ENCODE data around the gene RASGEF1B.

The RASGEF1B gene

GRCh38 chr4:81465406-81466340 lies 6.0 kb downstream of the RASGEF1B start:
- DNase-seq = no peak

DNA sequence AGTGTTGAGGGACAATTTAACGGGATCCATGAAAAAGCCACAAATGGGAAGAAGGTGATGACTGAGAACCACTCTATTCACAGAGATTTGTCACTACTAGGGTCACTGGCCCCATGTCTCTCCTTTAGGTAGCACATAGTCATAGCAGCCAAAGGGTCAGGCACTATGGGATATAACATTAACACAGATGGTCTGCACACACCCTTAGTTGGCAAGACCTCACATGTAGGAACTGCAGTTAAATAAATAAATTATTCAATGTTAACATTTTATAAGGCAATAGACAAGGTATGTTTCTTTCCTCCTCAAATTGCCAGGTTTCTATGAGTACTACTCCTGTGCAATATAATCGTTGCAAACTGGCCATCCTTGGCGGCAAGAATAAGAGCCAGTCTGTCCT lies 10.9 kb downstream of the RASGEF1B start:
- no peak for DNase-seq

DNA sequence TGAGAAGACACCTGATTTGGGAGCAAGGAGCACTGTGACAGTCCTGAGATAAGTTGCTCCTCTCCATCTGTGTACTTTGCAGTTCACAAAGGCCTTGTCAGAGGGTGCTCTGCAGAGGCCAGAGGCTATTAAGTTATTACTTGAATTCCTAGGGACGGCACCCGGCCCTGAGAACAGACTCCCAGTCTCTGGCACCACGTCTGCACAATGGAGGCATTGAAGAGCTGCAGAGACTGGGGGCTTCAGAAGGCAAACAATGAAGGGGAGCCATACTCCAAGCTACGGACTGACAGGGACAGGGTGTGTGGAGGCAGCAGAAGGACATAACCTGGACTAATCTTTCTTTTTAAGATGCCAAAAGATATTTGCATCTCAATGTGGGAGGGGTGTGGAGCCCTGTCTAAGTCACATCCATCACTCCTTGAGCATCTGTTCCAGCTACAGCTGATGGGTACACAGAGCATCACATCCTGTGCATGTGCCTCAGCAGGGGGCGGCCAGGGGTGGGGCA lies 11.5 kb downstream of the RASGEF1B start:
- no peak for DNase-seq

GRCh38 chr4:81459228-81459627 lies 12.5 kb downstream of the RASGEF1B start:
- no peak for DNase-seq

DNA sequence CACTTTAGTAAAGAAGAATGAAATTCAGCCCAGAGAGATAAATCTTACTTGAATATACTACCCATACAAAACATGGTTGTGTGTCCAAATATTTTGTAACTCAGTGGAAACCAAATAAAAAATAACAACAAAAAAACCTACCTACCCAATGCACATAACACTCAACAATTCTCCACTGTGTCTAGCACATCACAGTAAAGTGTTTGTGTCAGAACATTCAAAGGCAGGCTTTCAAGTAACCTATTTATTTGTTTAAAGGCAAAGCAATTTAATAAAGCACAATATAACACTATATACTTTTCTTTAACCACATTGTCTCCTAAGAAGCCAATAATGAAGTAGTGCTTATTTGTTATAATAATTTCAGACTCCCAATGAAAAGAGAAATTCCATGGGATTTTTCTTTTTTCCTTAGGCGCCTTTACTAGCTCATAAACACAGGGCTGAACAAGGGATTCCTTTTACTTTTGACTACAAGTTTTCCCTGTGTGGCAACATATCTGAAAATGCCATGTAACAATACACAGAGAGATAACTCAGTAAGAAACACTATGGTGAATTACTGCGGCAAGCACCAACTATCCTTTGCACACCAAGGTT lies 13.7 kb downstream of the RASGEF1B start:
- DNase-seq = no peak

DNA sequence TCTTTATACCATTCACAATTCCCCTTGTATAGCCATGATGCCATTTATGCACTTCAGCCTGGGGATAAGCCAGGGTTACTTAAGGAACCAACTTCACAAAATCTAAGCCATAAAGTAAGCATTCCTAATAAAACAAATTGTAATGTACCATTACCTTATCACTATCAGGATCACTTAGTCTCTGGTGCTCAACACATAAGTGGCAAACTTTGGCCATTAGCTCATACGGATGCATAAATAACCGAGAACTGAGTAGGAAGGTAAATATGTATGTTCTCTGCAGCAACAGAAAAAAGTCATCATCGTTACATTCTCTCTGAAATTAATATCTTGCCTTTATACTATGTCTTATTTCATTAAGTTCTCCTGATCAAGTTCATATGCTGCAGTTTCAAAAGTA lies 14.4 kb downstream of the RASGEF1B start:
- no peak for DNase-seq

GRCh38 chr4:81455897-81456296 lies 15.8 kb downstream of the RASGEF1B start:
- no peak for DNase-seq

DNA sequence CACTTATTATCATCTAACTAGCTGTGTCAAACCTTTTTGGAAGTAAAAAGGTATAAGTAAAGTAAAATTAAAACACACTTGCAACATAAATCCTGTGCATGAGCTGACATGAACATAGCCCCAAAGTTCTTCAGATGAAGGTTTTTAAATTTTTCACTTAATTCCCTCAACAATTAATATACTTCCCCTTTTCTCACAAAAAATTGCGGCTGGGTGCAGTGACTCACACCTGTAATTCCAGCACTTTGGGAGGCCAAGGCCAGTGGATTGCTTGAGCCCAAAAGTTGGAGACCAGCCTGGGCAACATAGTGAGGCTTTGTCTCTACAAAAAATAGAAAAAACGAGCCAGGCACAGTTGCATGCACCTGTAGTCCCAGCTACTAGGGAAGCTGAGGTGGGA lies 16.8 kb downstream of the RASGEF1B start:
- no peak for DNase-seq

DNA sequence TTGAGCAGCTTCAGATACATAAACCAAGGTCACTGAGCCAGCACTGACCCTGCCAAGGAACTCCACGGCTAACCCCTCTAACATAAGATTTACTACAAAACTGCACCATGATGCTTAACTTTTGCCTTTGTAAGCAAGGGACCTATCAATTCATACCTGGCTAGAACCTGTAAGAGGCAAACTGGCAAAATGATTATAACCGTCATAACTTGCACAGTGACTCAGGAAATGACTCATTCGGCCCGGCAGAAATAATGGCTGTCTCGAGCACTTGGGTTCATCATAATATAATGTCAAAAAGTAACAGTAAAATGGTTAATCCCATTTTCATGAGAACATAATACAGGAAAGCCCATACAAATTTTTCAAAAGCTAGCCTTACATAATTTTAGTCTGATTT lies 17.2 kb downstream of the RASGEF1B start:
- DNase-seq = peak; percentile 28 to 48

GRCh38 chr4:81453024-81453423 lies 18.7 kb downstream of the RASGEF1B start:
- DNase-seq = no peak

GRCh38 chr4:81452452-81453006 lies 19.2 kb downstream of the RASGEF1B start:
- DNase-seq = no peak

DNA sequence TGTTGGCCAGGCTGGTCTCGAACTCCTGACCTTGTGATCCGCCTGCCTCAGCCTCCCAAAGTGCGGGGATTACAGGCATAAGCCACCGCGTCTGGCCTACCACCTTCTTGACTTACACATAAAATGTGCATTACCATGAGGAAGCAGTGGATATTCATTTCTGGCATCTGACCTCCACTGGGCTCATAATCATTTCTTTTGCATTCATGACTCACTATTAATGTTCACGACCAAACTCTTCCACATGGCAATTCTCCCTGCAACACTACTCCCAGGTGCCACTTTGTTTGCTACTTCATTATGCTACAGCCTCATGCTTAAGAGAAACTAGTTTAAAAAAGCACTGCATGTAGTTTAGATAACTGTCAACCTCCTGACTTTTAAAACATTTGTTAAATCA lies 22.7 kb downstream of the RASGEF1B start:
- DNase-seq = no peak

GRCh38 chr4:81447566-81448229 lies 24.0 kb downstream of the RASGEF1B start:
- no peak for DNase-seq

DNA sequence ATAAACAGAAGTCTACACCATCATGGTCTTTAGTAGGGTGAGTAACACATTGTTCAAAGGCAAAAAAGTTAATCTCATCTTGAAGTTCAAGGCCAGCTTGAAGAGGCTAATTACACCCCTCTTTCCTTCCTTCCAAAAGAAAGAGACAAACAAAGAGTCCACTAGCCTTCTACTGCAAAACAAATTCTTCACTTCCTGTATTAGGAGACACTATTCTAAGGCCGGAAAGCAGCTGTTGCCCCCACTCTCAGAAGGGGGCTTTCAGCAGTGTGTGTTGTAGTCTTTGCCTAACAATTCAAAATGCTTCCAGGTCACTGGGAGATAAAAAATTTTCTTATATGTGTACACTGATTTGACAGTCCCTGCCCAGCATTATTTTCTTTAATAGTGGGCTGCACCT lies 25.1 kb downstream of the RASGEF1B start:
- no peak for DNase-seq

GRCh38 chr4:81445196-81445595 lies 26.5 kb downstream of the RASGEF1B start:
- DNase-seq = no peak

GRCh38 chr4:81442484-81443085 lies 29.1 kb downstream of the RASGEF1B start:
- no peak for DNase-seq

DNA sequence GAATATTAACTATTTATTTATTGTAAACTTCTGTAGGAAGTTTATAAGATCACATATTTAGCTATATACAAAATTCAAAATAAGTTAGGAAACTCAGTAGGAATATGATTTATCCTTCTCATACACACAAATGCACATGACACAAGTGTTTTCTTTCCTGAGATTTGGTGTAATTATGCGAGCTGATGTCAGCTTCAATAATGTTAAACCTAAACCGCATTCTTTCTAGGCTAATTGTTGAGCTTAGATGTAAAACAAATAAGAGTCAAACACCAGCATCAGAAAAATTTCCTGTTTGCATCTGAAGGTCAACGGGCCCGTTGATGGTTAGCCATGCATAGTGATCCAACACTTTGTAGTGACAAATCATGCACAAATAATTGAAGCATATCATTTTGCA lies 30.8 kb downstream of the RASGEF1B start:
- no peak for DNase-seq

DNA sequence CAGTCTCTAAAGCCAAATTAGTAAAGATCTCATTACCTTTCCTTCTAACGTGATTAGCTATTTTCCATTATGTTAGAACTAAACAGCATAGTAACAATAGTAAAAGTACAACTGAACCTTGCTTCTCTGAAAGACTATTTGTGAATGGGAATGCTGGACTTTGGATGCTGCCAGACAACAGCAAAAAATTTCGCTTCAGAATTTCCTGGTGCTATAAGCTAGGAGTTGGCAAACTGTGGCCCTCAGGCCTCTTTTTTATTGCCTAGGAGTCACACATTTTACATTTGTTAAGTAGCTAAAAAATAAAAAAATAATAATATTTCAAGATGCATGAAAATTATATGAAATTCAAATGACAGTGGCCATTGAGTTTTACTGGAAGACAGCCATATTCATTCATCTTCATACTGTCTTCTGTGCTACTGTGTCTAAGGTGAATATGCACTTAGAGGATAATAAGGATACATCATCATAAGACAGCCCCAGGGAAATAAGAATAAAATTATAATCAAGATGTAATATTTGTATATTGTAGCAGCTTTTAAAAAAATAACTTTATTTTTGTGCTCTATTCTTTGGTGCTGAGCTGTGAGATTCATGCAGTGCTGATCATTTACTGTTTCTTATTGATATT lies 34.6 kb downstream of the RASGEF1B start:
- no peak for DNase-seq

DNA sequence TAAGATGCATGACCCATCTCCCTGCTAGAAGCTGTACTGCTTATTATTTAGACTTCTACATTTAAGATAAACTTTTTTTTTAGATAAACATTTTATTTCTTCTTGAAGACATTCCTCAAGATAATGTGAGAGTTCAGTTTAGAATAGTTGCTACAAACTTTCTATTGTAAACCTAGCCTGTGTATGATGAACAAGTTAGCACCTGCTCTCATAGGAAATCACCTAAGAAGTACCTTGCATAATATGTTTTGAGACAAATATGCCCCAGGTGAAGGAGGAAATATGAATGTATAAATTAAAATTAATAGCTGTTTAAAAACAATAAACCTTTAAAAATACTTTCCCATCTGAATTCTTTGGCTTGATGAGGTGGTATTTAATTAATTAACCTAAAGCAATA lies 35.6 kb downstream of the RASGEF1B start:
- no peak for DNase-seq

DNA sequence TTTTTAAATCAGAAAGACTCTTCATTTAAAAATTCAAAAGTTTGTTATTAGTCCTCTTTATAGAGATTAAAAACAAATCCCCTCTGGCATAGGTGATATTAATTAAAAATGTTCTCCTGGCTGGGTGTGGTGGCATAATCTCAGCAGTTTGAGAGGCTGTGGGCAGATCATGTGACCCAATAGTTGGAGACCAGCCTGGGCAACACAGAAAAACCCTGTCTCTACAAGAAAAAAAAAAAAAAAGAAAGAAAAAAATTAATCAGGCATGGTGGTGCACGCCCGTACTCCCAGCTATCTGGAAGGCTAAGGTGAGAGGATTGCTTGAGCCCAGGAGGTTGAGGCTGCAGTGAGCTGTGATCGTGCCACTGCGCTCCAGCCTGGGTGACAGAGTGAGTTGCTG lies 38.9 kb downstream of the RASGEF1B start:
- no peak for DNase-seq

GRCh38 chr4:81431971-81432370 lies 39.7 kb downstream of the RASGEF1B start:
- DNase-seq = no peak

GRCh38 chr4:81429607-81430006 lies 42.1 kb downstream of the RASGEF1B start:
- no peak for DNase-seq

All from activated CD4-positive, alpha-beta T cell treated with anti-CD3 and anti-CD28 coated beads, Interleukin-2, amount 50 U/mL, for 48 hours (primary cell).